Lower leg skin (tissue), 3 donors: ENCODE results near the gene ZGRF1.

ENCODE experiments used
- POLR2A ChIP-seq, 2 donors: fragments of 450-650 bp; IDR thresholded peaks; one replicate each; pipeline ENCODE4 v1.6.1; 2016 to 2017; ENCODE audit warnings: antibody characterized with exemption in 2 of 2, mild to moderate bottlenecking in 1 of 2, moderate library complexity in 1 of 2
- TF ChIP-seq, protein P1 (sequence below), 3 donors: fragments of 450-650 bp; IDR thresholded peaks; one replicate each; pipeline ENCODE4 v1.5.1; 2016; ENCODE audit warnings: antibody characterized with exemption in 3 of 3, mild to moderate bottlenecking in 3 of 3, moderate library complexity in 2 of 3

- TF ChIP-seq, protein P1, sequence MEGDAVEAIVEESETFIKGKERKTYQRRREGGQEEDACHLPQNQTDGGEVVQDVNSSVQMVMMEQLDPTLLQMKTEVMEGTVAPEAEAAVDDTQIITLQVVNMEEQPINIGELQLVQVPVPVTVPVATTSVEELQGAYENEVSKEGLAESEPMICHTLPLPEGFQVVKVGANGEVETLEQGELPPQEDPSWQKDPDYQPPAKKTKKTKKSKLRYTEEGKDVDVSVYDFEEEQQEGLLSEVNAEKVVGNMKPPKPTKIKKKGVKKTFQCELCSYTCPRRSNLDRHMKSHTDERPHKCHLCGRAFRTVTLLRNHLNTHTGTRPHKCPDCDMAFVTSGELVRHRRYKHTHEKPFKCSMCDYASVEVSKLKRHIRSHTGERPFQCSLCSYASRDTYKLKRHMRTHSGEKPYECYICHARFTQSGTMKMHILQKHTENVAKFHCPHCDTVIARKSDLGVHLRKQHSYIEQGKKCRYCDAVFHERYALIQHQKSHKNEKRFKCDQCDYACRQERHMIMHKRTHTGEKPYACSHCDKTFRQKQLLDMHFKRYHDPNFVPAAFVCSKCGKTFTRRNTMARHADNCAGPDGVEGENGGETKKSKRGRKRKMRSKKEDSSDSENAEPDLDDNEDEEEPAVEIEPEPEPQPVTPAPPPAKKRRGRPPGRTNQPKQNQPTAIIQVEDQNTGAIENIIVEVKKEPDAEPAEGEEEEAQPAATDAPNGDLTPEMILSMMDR (IDR thresholded peaks at IDR 0.05), result no peak
- TF ChIP-seq POLR2A (IDR thresholded peaks at IDR 0.05), result no peak
Observed at GRCh38 chr4:112648263-112649054, 11.8 kb upstream of the ZGRF1 start.
